IMR-90 (cell line): Measurements from ENCODE around the gene DGKD. TPM values are rescaled to one million over a fixed set of nuclear protein-coding genes. Genes with fewer than 3 reads are reported as not detected.

Experiments
- ATAC-seq: fragments of 200-7000 bp; cut with Tn5 transposase; 2 replicates; pipeline ENCODE4 v1.9.1; 2020; ENCODE audit warnings: low read depth, mild to moderate bottlenecking, moderate library complexity
- BruUV-seq: library from RNA; stranded (reverse); fragments of 400-500 nt; replicated peaks from 2 replicates; lab custom pipeline; 2021; lab: Mats Ljungman, UMichigan
- CTCF ChIA-PET: fragments of 300-600 bp; formaldehyde crosslinking; extraction: SDS; loops from one replicate; lab custom pipeline; 2021; ENCODE audit warnings: antibody characterized with exemption; lab: Yijun Ruan, JAX
- POLR2A ChIA-PET: fragments of 300-600 bp; sonication (Branson Sonifier 250); formaldehyde crosslinking; loops from one replicate; lab custom pipeline; 2022; ENCODE audit warnings: antibody characterized with exemption; ENCODE audit not compliant: unreplicated experiment; lab: Charles Lee
- DNase-seq: peaks from one replicate; pipeline ENCODE4 v3.0.0; 2013
- H2AFZ ChIP-seq: replicated peaks from 2 replicates; pipeline ENCODE3; 2013; ENCODE audit warnings: low read length, mild to moderate bottlenecking; ENCODE audit not compliant: poor library complexity
- H2AK5ac ChIP-seq: 2 replicates; pipeline ENCODE4 v1.6.1; 2013; ENCODE audit warnings: low read depth, low read length, inconsistent platforms
- H2AK9ac ChIP-seq: replicated peaks from 2 replicates; pipeline ENCODE3; 2013; ENCODE audit warnings: mild to moderate bottlenecking, low read depth, low read length, moderate library complexity; ENCODE audit not compliant: poor library complexity
- H2BK120ac ChIP-seq: 2 replicates; pipeline ENCODE4 v1.6.1; 2013; ENCODE audit warnings: low read depth, low read length, inconsistent platforms
- H2BK15ac ChIP-seq: 3 replicates; pipeline ENCODE4 v1.6.1; 2013; ENCODE audit warnings: low read depth, low read length, inconsistent platforms
- H2BK20ac ChIP-seq: 2 replicates; pipeline ENCODE4 v1.6.1; 2013; ENCODE audit warnings: low read depth, mild to moderate bottlenecking, inconsistent platforms, low read length, moderate library complexity
- H2BK5ac ChIP-seq: 2 replicates; pipeline ENCODE4 v1.6.1; 2013; ENCODE audit warnings: mild to moderate bottlenecking, low read depth, low read length, inconsistent platforms; ENCODE audit not compliant: poor library complexity, severe bottlenecking
- H3K14ac ChIP-seq: replicated peaks from 2 replicates; pipeline ENCODE4 v1.6.1; 2013; ENCODE audit warnings: low read depth, low read length, inconsistent platforms
- H3K18ac ChIP-seq: 2 replicates; pipeline ENCODE4 v1.6.1; 2013; ENCODE audit warnings: low read depth, low read length, control low read depth
- H3K23ac ChIP-seq: 2 replicates; pipeline ENCODE4 v1.6.1; 2013; ENCODE audit warnings: low read depth, low read length, inconsistent platforms
- H3K27ac ChIP-seq: 2 replicates; pipeline ENCODE4 v1.5.1; 2013; ENCODE audit warnings: mild to moderate bottlenecking, control low read depth, low read length; ENCODE audit not compliant: insufficient read depth
- H3K27me3 ChIP-seq: 2 replicates; pipeline ENCODE4 v1.6.1; 2013; ENCODE audit warnings: low read length; ENCODE audit not compliant: control insufficient read depth, insufficient read depth
- H3K36me3 ChIP-seq: 2 replicates; pipeline ENCODE4 v1.6.1; 2013; ENCODE audit warnings: low read length, mixed read lengths; ENCODE audit not compliant: control insufficient read depth, insufficient read depth
- H3K4ac ChIP-seq: 2 replicates; pipeline ENCODE4 v1.6.1; 2013; ENCODE audit warnings: low read depth, low read length, inconsistent platforms
- H3K4me1 ChIP-seq: 2 replicates; pipeline ENCODE4 v1.6.1; 2013; ENCODE audit warnings: low read length, mixed read lengths; ENCODE audit not compliant: control insufficient read depth, insufficient read depth
- H3K4me2 ChIP-seq: 2 replicates; pipeline ENCODE4 v1.6.1; 2013; ENCODE audit warnings: low read depth, mild to moderate bottlenecking, control low read depth, low read length, moderate library complexity
- H3K4me3 ChIP-seq: 2 replicates; pipeline ENCODE4 v1.5.1; 2013; ENCODE audit warnings: low read depth, mild to moderate bottlenecking, control low read depth, low read length, moderate library complexity; ENCODE audit not compliant: insufficient read depth
- H3K56ac ChIP-seq: 2 replicates; pipeline ENCODE4 v1.6.1; 2013; ENCODE audit warnings: low read length, inconsistent platforms; ENCODE audit not compliant: insufficient read depth; ENCODE audit errors: extremely low read depth
- H3K79me1 ChIP-seq, 2 experiments: 2 replicates each; pipeline ENCODE4 v1.6.1; 2013; ENCODE audit warnings: low read length in 2 of 2, inconsistent platforms in 1 of 2, low read depth in 1 of 2
- H3K9ac ChIP-seq: 2 replicates; pipeline ENCODE4 v1.6.1; 2013; ENCODE audit warnings: low read depth, low read length, control low read depth
- H3K9me1 ChIP-seq: 2 replicates; pipeline ENCODE4 v1.6.1; 2013; ENCODE audit warnings: low read length, inconsistent platforms; ENCODE audit not compliant: insufficient read depth
- H3K9me3 ChIP-seq: 2 replicates; pipeline ENCODE4 v1.6.1; 2013; ENCODE audit warnings: low read length; ENCODE audit not compliant: control insufficient read depth, insufficient read depth
- H4K20me1 ChIP-seq: 2 replicates; pipeline ENCODE4 v1.6.1; 2013; ENCODE audit warnings: low read length, inconsistent platforms; ENCODE audit not compliant: insufficient read depth
- H4K5ac ChIP-seq: 2 replicates; pipeline ENCODE4 v1.6.1; 2013; ENCODE audit warnings: mild to moderate bottlenecking, low read depth, low read length, control low read depth
- H4K8ac ChIP-seq, 2 experiments: 2 replicates each; pipeline ENCODE4 v1.6.1; 2013; ENCODE audit warnings: low read depth in 2 of 2, low read length in 2 of 2, control low read depth in 1 of 2, inconsistent platforms in 1 of 2
- H4K91ac ChIP-seq: 2 replicates; pipeline ENCODE4 v1.6.1; 2013; ENCODE audit warnings: low read depth, low read length, inconsistent platforms; ENCODE audit not compliant: insufficient read depth
- CEBPB ChIP-seq: IDR thresholded peaks from 2 replicates; pipeline ENCODE4 v1.6.1; 2012; ENCODE audit warnings: low read depth, low read length, improper control_type of control experiment
- CHD1 ChIP-seq: IDR thresholded peaks from 2 replicates; pipeline ENCODE4 v1.6.1; 2012; ENCODE audit warnings: low read depth, low read length, improper control_type of control experiment
- ELK1 ChIP-seq: fragments of 150-350 bp; IDR thresholded peaks from 2 replicates; pipeline ENCODE4 v1.6.1; 2016; ENCODE audit warnings: low read depth, mild to moderate bottlenecking, low read length, moderate library complexity, borderline replicate concordance
- FOS ChIP-seq: fragments of 150-350 bp; IDR thresholded peaks from 2 replicates; pipeline ENCODE4 v1.6.1; 2016; ENCODE audit warnings: low read depth, low read length
- MAZ ChIP-seq: IDR thresholded peaks from 2 replicates; pipeline ENCODE4 v1.6.1; 2012; ENCODE audit warnings: low read depth, mild to moderate bottlenecking, low read length, improper control_type of control experiment, moderate library complexity, borderline replicate concordance
- RCOR1 ChIP-seq: IDR thresholded peaks from 2 replicates; pipeline ENCODE4 v1.6.1; 2012; ENCODE audit warnings: mild to moderate bottlenecking, low read length, improper control_type of control experiment; ENCODE audit not compliant: insufficient replicate concordance
- SMC3 ChIP-seq: fragments of 150-350 bp; IDR thresholded peaks from 2 replicates; pipeline ENCODE4 v1.6.1; 2016; ENCODE audit warnings: low read depth, mild to moderate bottlenecking, antibody characterized with exemption, low read length, moderate library complexity
- USF2 ChIP-seq: fragments of 150-350 bp; IDR thresholded peaks from 2 replicates; pipeline ENCODE4 v1.6.1; 2017; ENCODE audit warnings: mild to moderate bottlenecking, antibody characterized with exemption, low read length, low read depth
- WGBS, 2 experiments: methylation state at CpG; one replicate each; pipeline versions ENCODE4 v1.1.5 to v1.1.7; 2013; ENCODE audit warnings: missing lambda C conversion rate in 2 of 2; ENCODE audit not compliant: insufficient read length in 1 of 2; ENCODE audit errors: extremely low coverage in 2 of 2; 5-methylcytosine and 5-hydroxymethylcytosine counted together
- dilution Hi-C: fragments of 300-500 bp; cut with HindIII; formaldehyde crosslinking; loops from one replicate; pipeline ENCODE4 v1.14.3; 2018; ENCODE audit warnings: low sequenced_read_pairs; ENCODE audit not compliant: unreplicated experiment
- in situ Hi-C: fragments of 300-500 bp; cut with MboI; formaldehyde crosslinking; loops from 3 replicates; pipeline ENCODE4 v1.14.3; 2019; ENCODE audit warnings: low sequenced_read_pairs, inconsistent platforms, mixed read lengths
- intact Hi-C: fragments of 100-400 bp; cut with micrococcal nuclease; formaldehyde crosslinking; loops from 2 replicates; pipeline ENCODE4 v1.10.0; 2022
- polyA plus RNA-seq, 3 experiments: library from polyadenylated mRNA; depleted of rRNA; stranded (reverse); fragments of >200 nt; gene quantifications; 2 replicates each; pipeline ENCODE4 v1.2.3, GENCODE V29; 2012; ENCODE audit warnings: low replicate concordance in 1 of 3
- total RNA-seq: library from RNA; depleted of rRNA; stranded (reverse); fragments of >200 nt; gene quantifications from 2 replicates; pipeline ENCODE4 v1.2.3, GENCODE V29; 2012

The DGKD gene
- total and polyA plus RNA-seq, 2 of the 4 experiments (the other 2 are of a cell fraction), result 6.5 to 10.1 TPM

- TF ChIP-seq CHD1, result no peak
- TF ChIP-seq ELK1, result no peak
- TF ChIP-seq CEBPB, result no peak
- TF ChIP-seq FOS, result no peak
Measured at GRCh38 chr2:233428008-233428407, 73.7 kb downstream of the DGKD start (continued).

GRCh38 chr2:233428438-233428837, 74.1 kb downstream of the DGKD start:
- H3K14ac ChIP-seq, result no peak overlapping the region; the same call in 1 of the 2 replicates
- peaks cover 9% of the 10 kb centered on the region for H3K9me1 ChIP-seq
- ATAC-seq, result no peak
- dilution Hi-C loops (no loop called here), in situ Hi-C loops (no loop called here), intact Hi-C loops (no loop called here)
- H3K9ac ChIP-seq, result no peak overlapping the region
- no peak overlapping the region for H3K4me3 ChIP-seq
- no peak overlapping the region for H4K5ac ChIP-seq
- peaks cover 9% of the 10 kb centered on the region for H3K9me3 ChIP-seq
- peak overlapping the region in 1 of 2 experiments; percentile 35; a peak in 1 of 4 replicates for H4K8ac ChIP-seq
- H2BK15ac ChIP-seq, result 0 out of 3 replicates have a peak overlapping the region, but pooled peaks have one; percentile 60
- ChIA-PET POLR2A (no interaction called here), CTCF (no interaction called here)
- H3K4ac ChIP-seq, result peak overlapping the region; percentile 24
- H2AFZ ChIP-seq, result no peak overlapping the region
- H2BK120ac ChIP-seq, result no peak overlapping the region; the same call in 1 of the 2 replicates
- DNase-seq, result no peak
- TF ChIP-seq CHD1 (no peak), RCOR1 (no peak), MAZ (no peak), SMC3 (no peak), USF2 (no peak), FOS (no peak)
- no peak overlapping the region for H3K27ac ChIP-seq
- no peak overlapping the region for H2AK9ac ChIP-seq
- H3K79me1 ChIP-seq, result peaks cover 17 to 44% of the 10 kb centered on the region in 2 experiments
- H3K18ac ChIP-seq, result no peak overlapping the region
- H2AK5ac ChIP-seq, result peak overlapping the region; percentile 72
- no peaks in the 10 kb centered on the region for H3K27me3 ChIP-seq
- H2BK20ac ChIP-seq, result no peak overlapping the region
- H3K4me2 ChIP-seq, result no peak overlapping the region
- 100% methylated on average over 1 of the region's 7 CpGs; no CpG with 5 or more reads in 1 of the 2 experiments for WGBS, 2 experiments
- BruUV-seq, result no TSS peak
- no peak overlapping the region for H3K56ac ChIP-seq
- no peak overlapping the region for H4K91ac ChIP-seq
- H3K23ac ChIP-seq, result no peak overlapping the region
- H4K20me1 ChIP-seq, result no peaks in the 10 kb centered on the region
- peaks cover 13% of the 10 kb centered on the region for H3K4me1 ChIP-seq
- no peak overlapping the region for H2BK5ac ChIP-seq
- H3K36me3 ChIP-seq, result 0 out of 2 replicates have a peak, but pooled peaks cover 2% of the 10 kb centered on the region
